Ovary (tissue), 3 donors: ENCODE measurements around the gene NR0B2.

Source experiments
- CTCF ChIP-seq, 3 donors: fragments of 450-650 bp in 2 of 3; fragments of 200-600 bp in 1 of 3; IDR thresholded peaks; one replicate each; pipeline versions ENCODE4 v1.5.1 to v1.8.0; 2016 to 2022; ENCODE audit warnings: antibody characterized with exemption in 3 of 3, mild to moderate bottlenecking in 1 of 3
- EP300 ChIP-seq: sonication (generic); formaldehyde crosslinking; IDR thresholded peaks from one replicate; pipeline ENCODE4 v1.6.1; 2017; ENCODE audit warnings: antibody characterized with exemption
- POLR2A ChIP-seq: fragments of 450-650 bp; IDR thresholded peaks from one replicate; pipeline ENCODE4 v1.6.1; 2017; ENCODE audit warnings: antibody characterized with exemption, mild to moderate bottlenecking, moderate library complexity
- donor health status: DM: no; HTN: no; CAD: no.

- TF ChIP-seq POLR2A (no peak), CTCF (IDR thresholded peaks at IDR 0.05) (no peak), EP300 (no peak)
These were observed 24.4 kb upstream of the NR0B2 start for GRCh38 chr1:26938004-26938658.
